HUDEP-2 (cell line): Measurements from ENCODE around the gene ABCB8.
A peak's percentile ranks its signal among the peaks of the same experiment; 100 is the strongest.

ENCODE experiments used
- DNase-seq, 76 experiments: peaks; one replicate each; lab custom pipeline; 2025; ENCODE audit not compliant: unreplicated experiment in 76 of 76; lab: John Stamatoyannopoulos, UW

The ABCB8 gene

DNA sequence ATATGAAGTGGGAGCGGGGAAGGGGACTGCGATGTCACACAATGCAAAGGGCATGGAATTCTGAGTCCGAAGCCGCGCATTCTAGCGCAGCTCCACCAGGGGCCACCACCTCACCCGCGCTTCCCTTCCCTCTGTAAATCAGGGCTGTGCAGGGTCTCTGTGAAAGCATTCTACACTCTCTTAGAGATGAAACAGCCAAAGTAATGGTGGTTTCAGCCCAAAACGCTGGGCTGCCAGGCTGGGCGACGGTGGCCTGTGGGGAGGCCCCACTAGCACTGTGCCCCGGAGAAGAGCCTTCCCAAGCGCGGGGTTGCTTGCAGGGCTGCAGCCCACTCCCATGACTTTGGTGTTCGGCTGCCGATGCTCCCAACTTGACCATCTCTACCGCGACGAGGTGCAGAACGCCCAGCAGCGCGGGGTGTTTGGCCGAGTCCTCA is 15.3 kb upstream of the ABCB8 start:
- peak in 29 of 76 experiments; percentile 9 to 56 (median 29) for DNase-seq

DNA sequence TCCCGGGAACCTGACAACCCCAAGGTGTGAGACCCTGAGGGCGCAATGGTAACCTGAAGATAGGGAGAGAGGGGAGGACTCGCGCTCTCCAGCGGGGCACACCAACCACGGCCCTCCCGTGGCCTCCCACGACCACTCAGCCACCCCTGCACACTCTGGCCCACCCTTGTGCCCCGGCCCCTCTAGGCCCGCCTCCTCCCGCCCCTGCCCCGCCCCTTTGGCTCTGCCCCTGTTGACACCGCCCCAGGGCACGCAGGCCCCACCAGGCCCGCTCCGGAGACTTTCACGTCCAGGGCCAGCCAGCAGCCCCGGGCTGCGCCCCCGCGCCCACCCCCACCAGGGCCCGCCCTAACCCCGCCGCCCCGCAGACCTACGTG is 14.9 kb upstream of the ABCB8 start:
- peak in 21 of 76 experiments; percentile 42 to 87 (median 72) for DNase-seq

DNA sequence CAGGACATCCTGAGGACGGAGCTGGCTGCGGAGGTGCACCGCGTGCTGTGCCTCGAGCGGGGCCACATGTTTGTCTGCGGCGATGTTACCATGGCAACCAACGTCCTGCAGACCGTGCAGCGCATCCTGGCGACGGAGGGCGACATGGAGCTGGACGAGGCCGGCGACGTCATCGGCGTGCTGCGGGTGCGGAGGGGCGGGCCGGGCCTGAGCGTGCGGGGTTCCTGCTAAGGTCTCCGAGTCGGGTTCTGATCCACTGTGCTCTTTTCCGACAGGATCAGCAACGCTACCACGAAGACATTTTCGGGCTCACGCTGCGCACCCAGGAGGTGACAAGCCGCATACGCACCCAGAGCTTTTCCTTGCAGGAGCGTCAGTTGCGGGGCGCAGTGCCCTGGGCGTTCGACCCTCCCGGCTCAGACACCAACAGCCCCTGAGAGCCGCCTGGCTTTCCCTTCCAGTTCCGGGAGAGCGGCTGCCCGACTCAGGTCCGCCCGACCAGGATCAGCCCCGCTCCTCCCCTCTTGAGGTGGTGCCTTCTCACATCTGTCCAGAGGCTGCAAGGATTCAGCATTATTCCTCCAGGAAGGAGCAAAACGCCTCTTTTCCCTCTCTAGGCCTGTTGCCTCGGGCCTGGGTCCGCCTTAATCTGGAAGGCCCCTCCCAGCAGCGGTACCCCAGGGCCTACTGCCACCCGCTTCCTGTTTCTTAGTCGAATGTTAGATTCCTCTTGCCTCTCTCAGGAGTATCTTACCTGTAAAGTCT is 14.3 kb upstream of the ABCB8 start:
- peak in 74 of 76 experiments; percentile 20 to 94 (median 83) for DNase-seq

DNA sequence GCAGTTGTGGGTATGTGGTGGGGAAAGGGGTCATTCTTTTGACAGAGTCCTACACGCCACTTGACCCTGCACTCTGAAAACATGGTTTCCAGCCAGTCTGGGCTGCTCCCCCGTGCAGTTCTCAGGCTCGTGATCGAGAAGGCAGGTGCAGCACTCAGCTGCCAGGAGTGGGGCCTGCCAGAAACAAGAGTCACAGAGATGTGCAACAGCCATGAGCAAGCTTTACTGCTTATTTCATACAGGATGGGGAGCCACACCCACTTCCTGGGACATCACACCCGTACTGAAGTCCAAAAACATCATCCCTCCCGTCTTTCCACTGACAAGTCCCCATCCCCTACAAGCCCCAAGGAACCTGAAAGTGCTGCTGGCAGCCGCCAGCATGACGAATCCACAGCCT is 13.3 kb upstream of the ABCB8 start:
- DNase-seq: no peak

DNA sequence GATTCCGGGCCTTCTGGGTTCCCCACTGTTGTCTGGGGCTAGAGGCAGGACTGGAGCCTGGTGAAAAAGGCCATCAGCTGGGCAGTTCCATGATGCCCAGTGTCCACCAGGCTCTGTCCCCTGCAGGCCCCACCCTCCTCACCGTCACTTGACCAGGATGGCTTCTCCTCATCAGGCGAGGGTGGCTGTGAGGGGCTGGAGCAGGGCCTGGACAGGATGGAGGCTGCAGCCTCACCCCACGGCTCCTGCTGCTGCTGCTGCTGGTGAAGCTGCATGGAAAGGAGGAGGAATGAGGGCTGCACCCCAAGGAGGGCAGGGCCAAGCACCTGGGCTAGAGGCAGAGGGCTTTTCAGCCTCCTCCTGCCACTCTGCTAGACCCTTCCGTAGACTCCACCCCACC is 12.3 kb upstream of the ABCB8 start:
- DNase-seq: no peak

DNA sequence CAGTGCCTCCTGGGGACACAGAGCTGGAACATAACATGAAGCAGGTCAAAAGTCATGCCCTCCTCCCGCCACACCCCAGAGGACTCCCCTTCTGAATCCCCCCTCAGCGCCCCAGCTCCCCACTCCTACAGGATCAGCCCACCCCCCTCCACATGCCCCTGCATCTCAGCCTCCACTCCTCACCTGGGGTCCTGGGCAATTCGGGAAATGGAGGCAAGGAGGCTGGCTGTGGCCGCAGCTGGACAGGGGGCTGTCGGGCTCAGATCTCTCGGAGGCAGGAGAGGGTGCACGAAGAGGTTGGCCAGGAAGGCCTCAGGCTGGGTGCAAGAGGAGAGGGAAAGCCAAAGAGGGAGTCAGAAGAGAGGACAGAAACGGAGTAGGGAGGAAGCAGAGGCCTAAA is 11.7 kb upstream of the ABCB8 start:
- DNase-seq: no peak

DNA sequence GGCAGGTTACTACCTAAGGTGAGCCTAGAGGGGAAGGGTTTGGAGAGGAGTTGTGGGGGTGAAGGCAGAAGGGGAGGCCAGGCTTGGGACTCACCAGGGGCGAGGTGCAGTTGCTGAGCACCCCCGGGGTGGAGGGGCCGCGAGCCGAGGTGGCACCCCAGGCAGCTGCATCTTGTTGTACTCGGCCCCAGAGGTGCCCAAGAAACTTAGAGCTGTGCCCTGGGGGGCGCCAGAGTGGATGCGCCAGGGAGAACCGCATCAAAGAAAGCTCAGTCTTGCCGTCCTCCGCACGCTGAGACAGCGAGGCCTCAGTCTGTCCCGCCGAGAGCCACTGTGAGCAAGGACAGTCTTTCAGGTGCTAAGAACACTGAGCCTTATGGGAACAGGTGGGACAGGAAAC is 11.3 kb upstream of the ABCB8 start:
- no peak for DNase-seq

DNA sequence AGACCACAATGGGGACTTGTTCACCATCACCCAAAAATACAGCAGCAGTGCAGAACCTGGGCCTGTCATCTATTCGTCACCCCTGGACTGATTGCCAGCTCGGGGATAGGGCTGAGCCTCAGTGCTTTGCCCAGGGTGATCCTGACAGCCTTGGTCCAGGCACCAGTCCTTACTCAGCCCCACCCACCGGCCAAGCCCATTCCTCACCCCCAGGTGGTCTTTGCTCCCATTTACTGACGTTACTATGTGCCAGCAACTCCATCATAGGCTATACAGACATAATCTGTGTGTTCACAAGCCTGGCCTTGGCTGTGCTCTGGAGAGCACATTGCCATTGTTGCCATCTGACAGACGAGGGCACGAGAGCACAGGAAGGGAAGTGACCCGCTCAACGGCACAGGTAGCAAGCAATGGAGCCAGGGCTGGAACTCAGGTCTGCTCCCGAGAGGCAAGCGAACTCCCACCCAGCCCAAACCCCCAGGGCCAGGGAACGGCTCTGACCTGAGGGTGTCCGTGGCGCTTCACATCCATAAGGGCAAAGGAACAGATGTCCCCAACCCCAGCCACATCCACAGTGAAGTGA is 10.8 kb upstream of the ABCB8 start:
- peak in 15 of 76 experiments; percentile 11 to 63 (median 41) for DNase-seq

DNA sequence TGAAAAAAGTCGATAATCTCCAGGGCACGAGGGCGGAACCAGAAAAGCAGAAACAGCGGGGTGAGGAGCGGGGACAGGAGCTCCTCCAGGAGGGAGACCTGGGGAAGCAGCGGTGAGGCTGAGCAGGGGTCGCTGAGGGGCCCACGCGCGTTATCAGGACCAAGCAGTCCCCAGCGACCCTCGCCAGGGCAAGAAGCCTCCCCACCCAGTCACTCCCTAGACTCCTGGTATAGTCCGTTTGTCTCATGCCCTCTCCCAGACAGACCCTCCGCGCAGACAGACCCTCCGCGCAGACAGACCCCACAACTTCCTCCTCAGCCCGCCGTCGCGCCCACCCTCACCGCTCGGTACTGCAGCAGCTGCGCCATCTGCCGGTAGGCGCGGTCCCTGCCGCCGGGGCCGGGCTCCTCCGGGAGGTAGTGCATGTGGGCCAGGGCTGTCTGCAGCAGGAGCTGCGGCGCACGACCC is 10.3 kb upstream of the ABCB8 start:
- DNase-seq: peak in 71 of 76 experiments; percentile 15 to 82 (median 66)

DNA sequence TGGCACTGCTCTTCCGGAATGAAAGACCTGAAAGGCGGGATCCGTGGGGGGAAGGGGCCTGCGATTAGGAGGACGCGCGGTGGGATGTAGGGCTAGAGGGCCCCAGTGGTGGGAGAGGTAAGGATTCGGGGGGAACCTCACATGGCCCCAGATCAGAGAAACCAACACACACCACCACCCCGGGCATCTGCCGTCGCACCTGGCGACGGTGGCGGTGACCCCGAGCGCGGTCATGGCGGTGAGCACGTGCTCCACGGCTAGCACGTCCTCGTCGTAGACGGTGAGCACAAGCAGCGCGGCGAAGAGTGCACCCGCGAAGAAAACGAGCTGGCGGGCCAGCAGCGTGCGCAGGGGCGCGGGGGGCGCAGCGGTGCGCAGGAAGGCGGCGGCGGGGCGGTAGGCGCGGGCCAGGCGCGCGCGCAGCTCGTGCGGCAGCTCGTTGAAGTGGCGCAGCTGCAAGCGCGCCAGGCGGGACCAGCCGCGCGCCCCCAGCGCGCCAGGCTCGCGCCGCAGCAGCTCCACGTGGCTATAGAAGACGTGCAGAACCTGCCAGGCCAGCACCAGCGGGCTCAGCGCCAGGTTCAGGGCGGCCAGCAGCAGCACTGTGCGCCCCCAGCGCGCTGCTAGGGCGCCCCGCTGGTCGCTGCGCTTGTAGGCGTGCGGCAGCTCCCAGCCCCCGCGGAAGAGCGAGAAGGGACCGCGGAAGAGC is 9.7 kb upstream of the ABCB8 start:
- peak in 66 of 76 experiments; percentile 10 to 72 (median 52) for DNase-seq

DNA sequence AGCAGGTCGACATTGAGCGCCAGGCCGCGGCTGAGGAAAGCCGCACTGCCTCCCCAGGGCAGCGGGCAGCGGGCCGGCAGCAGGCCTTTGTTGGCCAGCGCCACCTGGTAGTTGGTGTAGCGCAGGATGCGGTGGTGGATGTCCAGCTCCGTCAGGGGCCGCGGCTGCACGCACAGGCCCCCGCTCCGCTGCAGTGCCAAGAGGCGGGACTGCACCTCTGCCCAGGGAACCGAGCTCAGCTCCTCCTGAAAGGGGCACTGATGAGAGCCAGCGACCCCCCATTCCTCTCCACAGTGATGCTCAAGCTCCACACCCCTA is 9.2 kb upstream of the ABCB8 start:
- DNase-seq: no peak

DNA sequence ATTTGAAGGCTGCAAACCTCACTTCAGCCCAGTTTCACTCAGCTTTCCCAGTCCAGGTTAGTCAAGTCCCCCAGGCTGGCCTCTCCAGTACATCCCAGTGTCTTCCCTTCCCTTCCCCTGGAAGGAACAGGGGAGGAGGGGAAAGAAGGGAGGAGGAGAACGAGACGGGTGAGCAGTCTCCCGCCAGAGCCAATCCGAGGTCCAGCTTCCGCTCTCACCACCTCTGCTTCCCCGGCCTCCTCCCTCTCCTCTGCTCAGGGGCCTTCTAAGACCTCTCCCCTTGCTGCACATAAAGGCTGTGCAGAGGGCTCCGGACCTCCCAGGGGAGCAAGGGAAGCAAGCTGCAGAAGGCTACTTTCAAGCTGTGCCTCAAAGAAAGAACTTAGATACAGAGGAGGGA is 8.0 kb upstream of the ABCB8 start:
- no peak for DNase-seq

DNA sequence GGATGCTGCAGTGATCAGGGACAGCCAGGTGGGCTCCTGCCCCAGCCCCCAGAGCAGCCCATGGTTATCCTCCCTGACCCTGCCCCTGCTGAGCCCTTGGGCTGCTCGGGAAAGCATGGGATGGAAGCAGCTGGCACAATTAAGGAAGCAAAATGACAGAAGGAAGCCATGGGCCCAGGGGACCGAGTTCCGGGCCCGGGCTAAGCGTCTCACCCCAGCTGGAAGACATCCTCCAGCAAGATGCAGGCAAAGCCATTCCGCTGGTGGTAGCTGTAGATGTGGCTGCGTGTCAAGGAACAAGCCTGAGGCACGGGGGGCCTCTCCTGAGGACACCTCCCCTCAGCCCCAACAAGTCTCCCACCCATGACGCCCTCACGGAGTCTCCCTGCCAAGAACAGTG is 5.0 kb upstream of the ABCB8 start:
- DNase-seq: no peak

DNA sequence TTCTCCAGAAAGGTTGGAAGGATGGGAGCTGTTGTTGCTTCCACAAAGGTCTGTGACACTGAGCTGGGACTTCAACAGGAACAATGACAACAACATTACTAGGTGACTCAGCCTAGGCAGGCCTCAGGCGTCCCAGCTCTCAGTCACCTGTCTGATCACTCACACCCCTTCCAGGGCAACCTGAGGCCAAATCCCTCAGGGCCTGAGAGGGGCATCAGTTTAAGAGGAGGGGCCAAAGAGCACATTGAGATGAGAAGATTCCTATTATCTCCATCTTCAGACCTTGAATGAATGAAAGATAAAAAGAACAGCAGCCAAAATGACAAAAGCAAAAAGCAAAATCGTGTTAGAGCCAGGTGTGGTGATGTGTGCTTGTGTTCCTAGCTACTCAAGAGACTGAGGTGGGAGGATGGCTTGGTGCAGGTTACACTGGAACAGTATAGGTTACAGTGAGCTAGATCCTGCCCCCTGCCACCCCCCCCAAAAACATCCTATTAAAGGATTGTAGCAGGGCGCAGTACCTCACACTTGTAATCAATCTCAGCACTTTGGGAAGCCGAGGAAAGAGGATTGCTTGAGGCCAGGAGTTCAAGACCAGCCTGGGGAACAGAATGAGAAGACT is 3.7 kb upstream of the ABCB8 start, which contains the start of gene ATG9B:
Gene ATG9B, minus strand, starts transcription at position 60 of the 622 bp plus-strand sequence. CDS start 71 bp downstream, outside the sequence.
- DNase-seq: no peak

DNA sequence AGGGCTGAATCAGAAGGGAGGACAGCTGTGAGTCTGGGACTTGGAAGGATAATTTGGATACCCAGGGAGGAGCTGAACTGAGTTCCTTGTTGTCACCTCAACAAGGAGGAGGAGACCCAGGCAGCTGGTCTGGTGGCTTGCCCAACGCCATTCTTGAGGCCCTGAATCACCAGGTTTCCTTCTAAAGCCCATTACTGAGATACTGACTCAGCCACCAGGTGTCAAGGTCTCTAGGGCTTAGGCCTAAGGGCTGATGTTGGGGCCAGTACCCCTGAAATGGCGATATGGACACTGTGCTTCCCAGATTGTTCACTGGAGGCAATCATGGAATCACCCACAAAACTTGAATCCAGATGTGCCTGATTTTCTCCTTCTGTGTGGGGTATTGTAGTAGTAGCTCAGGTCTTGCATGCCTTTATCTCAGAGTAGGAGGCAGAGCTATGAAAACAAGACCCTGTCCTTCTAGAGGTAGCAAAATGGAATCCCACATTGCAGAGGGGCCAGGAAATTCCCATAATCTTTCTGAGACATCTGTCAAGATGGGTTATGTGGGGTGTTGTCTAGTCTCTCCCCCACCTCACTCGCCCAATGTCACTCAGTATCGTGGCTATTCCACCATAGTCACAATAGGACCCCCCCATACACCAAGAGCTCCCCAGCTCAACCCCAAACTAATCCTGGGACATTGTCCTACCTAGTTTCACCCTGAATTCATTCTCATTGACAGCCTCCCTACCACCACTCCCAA is 2.2 kb upstream of the ABCB8 start:
- DNase-seq: no peak

DNA sequence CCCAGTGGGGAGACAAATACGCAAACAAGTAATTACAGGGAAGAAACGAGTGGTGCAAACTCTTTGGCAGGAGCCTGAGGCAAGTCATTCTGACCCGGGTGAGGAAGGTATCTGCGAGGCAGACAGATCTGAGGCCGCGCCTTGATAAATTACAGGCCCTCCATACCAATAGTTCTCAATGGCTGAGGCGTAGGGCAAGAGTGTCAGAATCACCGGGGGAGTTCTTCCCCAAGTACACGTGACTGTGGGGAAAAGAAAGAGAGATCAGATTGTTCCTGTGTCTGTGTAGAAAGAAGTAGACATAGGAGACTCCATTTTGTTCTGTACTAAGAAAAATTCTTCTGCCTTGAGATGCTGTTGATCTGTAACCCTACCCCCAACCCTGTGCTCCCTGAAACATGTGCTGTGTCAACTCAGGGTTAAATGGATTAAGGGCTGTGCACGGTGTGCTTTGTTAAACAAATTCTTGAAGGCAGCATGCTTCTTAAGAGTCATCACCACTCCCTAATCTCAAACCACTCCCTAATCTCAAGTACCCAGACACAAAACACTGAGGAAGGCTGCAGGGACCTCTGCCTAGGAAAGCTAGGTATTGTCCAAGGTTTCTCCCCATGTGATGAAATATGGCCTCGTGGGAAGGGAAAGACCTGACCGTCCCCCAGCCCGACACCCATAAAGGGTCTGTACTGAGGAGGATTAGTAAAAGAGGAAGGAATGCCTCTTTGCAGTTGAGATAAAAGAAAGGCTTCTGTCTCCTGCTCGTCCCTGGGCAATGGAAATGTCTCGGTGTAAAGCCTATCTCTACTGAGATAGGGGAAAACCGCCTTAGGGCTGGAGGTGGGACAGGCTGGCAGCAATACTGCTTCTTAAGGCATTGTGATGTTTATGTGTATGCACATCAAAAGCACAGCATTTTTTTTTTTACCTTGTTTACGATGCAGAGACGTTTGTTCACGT is 1.2 kb upstream of the ABCB8 start:
- peak in 54 of 76 experiments; percentile 14 to 78 (median 46) for DNase-seq

DNA sequence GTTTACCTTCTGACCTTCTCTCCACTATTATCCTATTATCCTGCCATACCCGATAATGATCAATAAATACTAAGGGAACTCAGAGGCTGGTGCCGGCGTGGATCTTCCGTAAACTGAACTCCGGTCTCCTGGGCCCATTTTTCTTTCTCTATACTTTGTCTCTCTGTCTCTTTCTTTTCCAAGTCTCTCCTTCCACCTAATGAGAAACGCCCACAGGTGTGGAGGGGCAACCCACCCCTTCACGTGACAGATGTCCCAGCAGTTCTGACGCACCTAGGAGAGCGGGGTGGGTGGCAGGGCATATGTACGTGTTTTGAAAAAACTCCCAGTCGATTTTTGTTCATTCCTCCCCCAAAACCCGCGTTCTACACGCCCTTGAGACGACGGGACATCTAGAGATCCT is 521 bp upstream of the ABCB8 start:
- DNase-seq: peak in 1 of 76 experiments; percentile 57

DNA sequence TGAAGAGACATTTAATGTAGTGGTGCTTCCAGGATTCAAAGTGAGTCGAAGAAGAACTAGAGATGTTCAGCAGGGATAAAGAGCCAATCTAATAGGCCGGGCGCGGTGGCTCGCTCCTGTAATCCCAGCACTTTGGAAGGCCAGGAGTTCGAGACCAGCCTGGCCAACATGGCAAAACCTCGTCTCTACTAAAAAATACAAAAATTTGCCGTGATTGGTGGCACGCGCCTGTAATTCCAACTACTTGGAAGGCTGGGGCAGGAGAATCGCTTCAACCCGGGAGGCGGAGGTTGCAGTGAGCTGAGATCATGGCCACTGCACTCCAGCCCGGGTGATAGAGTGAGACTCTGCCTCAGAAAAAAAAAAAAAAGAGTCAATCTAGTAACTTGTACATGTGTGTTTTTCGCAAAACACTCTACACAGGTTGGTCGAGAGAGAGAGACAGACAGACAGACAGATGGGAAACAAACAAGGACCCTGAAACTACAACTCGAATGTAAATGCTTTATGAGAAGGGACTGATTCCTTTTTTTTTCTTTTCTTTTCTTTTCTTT is 775 bp downstream of the ABCB8 start:
- DNase-seq: no peak

DNA sequence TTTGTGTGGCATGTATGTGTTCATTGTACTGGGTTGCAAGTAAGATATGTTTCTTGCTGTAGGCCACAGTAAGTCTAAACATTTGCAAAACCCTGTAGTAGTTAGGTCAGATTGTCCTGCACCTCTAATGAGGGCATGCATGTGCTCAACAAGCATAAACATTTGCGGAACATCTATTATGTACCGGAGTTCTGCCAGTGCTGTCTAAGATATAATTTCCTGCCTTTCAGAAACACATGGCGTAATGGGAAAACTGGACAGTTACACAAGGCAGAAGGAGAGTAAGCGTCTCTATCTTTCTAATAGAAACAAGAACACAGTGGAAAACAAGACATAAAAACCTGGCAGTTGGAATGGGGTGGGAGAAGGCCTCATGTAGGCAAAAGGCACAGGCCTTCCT is 2.8 kb downstream of the ABCB8 start:
- no peak for DNase-seq
